HepG2 (cell line): ENCODE results near the gene CD8A. TPM values are rescaled to one million over a fixed set of nuclear protein-coding genes. Genes with fewer than 3 reads are reported as not detected.

Experiments
- ASH2L ChIP-seq: fragments of 300-600, 200-600 bp; sonication (generic); IDR thresholded peaks from 2 replicates; pipeline ENCODE4 v1.7.0; 2017; ENCODE audit warnings: low read depth, mild to moderate bottlenecking, moderate library complexity, mixed read lengths, low read length; ENCODE audit not compliant: insufficient read length
- ATM ChIP-seq: fragments of 450-650 bp; IDR thresholded peaks from 2 replicates; pipeline ENCODE4 v1.7.1; 2017; ENCODE audit warnings: mild to moderate bottlenecking, borderline replicate concordance
- ATRX ChIP-seq: sonication (generic); formaldehyde crosslinking; IDR thresholded peaks from 2 replicates; pipeline ENCODE4 v1.4.0; 2020; ENCODE audit warnings: missing genetic modification reagents, borderline replicate concordance
- CHD4 ChIP-seq: fragments of 200-600 bp; sonication (generic); IDR thresholded peaks from 2 replicates; pipeline ENCODE4 v1.7.0; 2017; ENCODE audit warnings: mild to moderate bottlenecking, low read length, borderline replicate concordance
- KLF9 ChIP-seq: IDR thresholded peaks from 2 replicates; pipeline ENCODE4 v1.6.1; 2016; ENCODE audit warnings: low read depth
- STAG1 ChIP-seq: sonication (generic); formaldehyde crosslinking; IDR thresholded peaks from 2 replicates; pipeline ENCODE4 v1.4.0; 2020; ENCODE audit warnings: missing genetic modification reagents
- ZFP36L1 ChIP-seq: sonication (generic); formaldehyde crosslinking; IDR thresholded peaks from 2 replicates; pipeline ENCODE4 v1.8.0; 2022; ENCODE audit warnings: mild to moderate bottlenecking, missing genetic modification reagents, moderate library complexity
- ZNF225 ChIP-seq: sonication (generic); formaldehyde crosslinking; IDR thresholded peaks from 2 replicates; pipeline ENCODE4 v1.4.0; 2020; ENCODE audit warnings: mild to moderate bottlenecking, missing genetic modification reagents
- ZNF232 ChIP-seq: sonication (generic); formaldehyde crosslinking; IDR thresholded peaks from 2 replicates; pipeline ENCODE4 v1.4.0; 2020; ENCODE audit warnings: missing genetic modification reagents, borderline replicate concordance
- ZNF263 ChIP-seq: sonication (generic); formaldehyde crosslinking; IDR thresholded peaks from 2 replicates; pipeline ENCODE4 v1.4.0; 2020; ENCODE audit warnings: missing genetic modification reagents
- ZNF652 ChIP-seq: IDR thresholded peaks from 2 replicates; pipeline ENCODE4 v1.6.1; 2016; ENCODE audit warnings: low read depth, borderline replicate concordance
- polyA plus RNA-seq, 8 experiments: library from polyadenylated mRNA; depleted of rRNA in 3 of 8; stranded (reverse) in 7 of 8; unstranded in 1 of 8; fragments of >200 nt; fragmentation: Illumina TruSeq in 4 of 8; extraction: Trizol in 4 of 8; gene quantifications; 2 replicates each; pipeline versions ENCODE4 v1.2.1 to v1.2.3, GENCODE V29; 2011 to 2016; ENCODE audit warnings: low read depth in 4 of 8, missing spikeins in 1 of 8, mixed read lengths in 1 of 8; ENCODE audit not compliant: insufficient read depth in 1 of 8
- total RNA-seq, 5 experiments: library from RNA; depleted of rRNA; stranded (reverse); fragments of >200 nt; fragmentation: Illumina TruSeq; extraction: Trizol; gene quantifications; 2 replicates each; pipeline ENCODE4 v1.2.3, GENCODE V29; 2016; ENCODE audit warnings: low read depth in 1 of 5
- TF ChIP-seq, protein P1 (sequence below): sonication (generic); formaldehyde crosslinking; IDR thresholded peaks from 2 replicates; pipeline ENCODE4 v1.4.0; 2020; ENCODE audit warnings: missing genetic modification reagents
- TF ChIP-seq, protein P2 (sequence below): IDR thresholded peaks from 2 replicates; pipeline ENCODE4 v1.6.1; 2016; ENCODE audit warnings: mild to moderate bottlenecking, missing biosample characterization, missing genetic modification reagents
- TF ChIP-seq, protein P3 (sequence below): sonication (generic); formaldehyde crosslinking; IDR thresholded peaks from 2 replicates; pipeline ENCODE4 v1.9.0; 2022; ENCODE audit warnings: missing genetic modification reagents, mild to moderate bottlenecking, borderline replicate concordance
- TF ChIP-seq, protein P4 (sequence below): sonication (generic); formaldehyde crosslinking; IDR thresholded peaks from 2 replicates; pipeline ENCODE4 v1.5.0; 2020; ENCODE audit warnings: mild to moderate bottlenecking, missing genetic modification reagents

CD8A gene
- total and polyA plus RNA-seq, 2 of the 13 experiments (the other 11 are each of a cell fraction or from before 2014, with no cell fraction given): 0.09 TPM; not detected in 1

DNA sequence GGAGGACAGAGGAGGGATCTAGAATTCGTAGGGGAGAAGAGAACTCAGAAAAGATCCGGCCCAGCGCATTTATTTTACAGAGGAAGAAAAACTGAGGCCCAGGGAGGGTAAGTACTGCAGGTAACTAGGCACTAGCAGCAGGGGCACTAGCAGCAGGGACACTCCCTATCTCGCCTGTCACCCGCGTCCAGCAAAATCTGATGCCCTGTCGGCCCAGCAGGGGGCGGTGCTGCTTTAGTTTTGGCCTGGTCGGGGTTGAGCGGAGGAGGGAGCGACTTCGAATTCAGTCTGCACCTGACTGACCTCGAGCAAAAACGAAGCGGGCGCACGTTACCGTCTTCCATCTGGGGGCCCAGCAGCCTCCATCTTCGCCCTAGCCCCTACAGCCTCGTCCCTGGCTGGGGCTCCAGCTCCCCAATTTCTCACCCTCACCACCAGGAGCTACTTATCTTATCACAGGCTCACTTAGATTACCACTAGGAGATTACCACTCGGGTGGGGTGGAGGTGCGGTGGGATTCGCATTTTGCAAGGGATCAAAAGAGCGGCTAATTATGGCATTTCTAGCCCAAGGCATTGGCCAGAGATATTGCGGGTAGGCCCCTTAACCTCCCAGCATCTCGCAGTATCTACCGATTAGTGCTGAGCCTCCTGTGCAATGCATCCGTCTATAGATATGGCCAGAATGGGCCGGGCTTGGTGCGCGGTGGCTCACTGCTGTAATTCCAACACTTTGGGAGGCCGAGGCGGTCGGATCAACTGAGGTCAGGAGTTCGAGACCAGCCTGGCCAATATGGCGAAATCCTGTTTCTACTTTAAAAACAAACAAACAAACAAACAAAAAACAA lies 17.8 kb upstream of the CD8A start (continued):
- no peak for TF ChIP-seq ASH2L
- TF ChIP-seq STAG1: peak; percentile 99
- TF ChIP-seq ZNF232 (CRISPR knock-in tag): peak; percentile 27; the same call in 1 of the 2 replicates
- TF ChIP-seq, protein P1, sequence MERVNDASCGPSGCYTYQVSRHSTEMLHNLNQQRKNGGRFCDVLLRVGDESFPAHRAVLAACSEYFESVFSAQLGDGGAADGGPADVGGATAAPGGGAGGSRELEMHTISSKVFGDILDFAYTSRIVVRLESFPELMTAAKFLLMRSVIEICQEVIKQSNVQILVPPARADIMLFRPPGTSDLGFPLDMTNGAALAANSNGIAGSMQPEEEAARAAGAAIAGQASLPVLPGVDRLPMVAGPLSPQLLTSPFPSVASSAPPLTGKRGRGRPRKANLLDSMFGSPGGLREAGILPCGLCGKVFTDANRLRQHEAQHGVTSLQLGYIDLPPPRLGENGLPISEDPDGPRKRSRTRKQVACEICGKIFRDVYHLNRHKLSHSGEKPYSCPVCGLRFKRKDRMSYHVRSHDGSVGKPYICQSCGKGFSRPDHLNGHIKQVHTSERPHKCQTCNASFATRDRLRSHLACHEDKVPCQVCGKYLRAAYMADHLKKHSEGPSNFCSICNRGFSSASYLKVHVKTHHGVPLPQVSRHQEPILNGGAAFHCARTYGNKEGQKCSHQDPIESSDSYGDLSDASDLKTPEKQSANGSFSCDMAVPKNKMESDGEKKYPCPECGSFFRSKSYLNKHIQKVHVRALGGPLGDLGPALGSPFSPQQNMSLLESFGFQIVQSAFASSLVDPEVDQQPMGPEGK (CRISPR knock-in tag): 0 out of 2 replicates have a peak, but pooled peaks have one; percentile 26
- TF ChIP-seq ZNF652 (CRISPR knock-in tag): no peak
- TF ChIP-seq, protein P2, sequence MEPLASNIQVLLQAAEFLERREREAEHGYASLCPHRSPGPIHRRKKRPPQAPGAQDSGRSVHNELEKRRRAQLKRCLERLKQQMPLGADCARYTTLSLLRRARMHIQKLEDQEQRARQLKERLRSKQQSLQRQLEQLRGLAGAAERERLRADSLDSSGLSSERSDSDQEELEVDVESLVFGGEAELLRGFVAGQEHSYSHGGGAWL (CRISPR knock-in tag): peak; percentile 55; the same call in 1 of the 2 replicates
- TF ChIP-seq, protein P3, sequence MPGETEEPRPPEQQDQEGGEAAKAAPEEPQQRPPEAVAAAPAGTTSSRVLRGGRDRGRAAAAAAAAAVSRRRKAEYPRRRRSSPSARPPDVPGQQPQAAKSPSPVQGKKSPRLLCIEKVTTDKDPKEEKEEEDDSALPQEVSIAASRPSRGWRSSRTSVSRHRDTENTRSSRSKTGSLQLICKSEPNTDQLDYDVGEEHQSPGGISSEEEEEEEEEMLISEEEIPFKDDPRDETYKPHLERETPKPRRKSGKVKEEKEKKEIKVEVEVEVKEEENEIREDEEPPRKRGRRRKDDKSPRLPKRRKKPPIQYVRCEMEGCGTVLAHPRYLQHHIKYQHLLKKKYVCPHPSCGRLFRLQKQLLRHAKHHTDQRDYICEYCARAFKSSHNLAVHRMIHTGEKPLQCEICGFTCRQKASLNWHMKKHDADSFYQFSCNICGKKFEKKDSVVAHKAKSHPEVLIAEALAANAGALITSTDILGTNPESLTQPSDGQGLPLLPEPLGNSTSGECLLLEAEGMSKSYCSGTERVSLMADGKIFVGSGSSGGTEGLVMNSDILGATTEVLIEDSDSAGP: peak; percentile 87
- TF ChIP-seq CHD4: no peak
- TF ChIP-seq ZNF225 (CRISPR knock-in tag): peak; percentile 59; the same call in 1 of the 2 replicates
- TF ChIP-seq KLF9 (CRISPR knock-in tag): no peak
- TF ChIP-seq ATRX: no peak
- TF ChIP-seq ZFP36L1: no peak
- no peak for TF ChIP-seq ATM
- TF ChIP-seq, protein P4, sequence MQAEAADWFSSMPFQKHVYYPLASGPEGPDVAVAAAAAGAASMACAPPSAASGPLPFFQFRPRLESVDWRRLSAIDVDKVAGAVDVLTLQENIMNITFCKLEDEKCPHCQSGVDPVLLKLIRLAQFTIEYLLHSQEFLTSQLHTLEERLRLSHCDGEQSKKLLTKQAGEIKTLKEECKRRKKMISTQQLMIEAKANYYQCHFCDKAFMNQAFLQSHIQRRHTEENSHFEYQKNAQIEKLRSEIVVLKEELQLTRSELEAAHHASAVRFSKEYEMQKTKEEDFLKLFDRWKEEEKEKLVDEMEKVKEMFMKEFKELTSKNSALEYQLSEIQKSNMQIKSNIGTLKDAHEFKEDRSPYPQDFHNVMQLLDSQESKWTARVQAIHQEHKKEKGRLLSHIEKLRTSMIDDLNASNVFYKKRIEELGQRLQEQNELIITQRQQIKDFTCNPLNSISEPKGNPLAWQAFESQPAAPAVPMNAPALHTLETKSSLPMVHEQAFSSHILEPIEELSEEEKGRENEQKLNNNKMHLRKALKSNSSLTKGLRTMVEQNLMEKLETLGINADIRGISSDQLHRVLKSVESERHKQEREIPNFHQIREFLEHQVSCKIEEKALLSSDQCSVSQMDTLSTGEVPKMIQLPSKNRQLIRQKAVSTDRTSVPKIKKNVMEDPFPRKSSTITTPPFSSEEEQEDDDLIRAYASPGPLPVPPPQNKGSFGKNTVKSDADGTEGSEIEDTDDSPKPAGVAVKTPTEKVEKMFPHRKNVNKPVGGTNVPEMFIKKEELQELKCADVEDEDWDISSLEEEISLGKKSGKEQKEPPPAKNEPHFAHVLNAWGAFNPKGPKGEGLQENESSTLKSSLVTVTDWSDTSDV: no peak
- peak; percentile 45; the same call in 1 of the 2 replicates for TF ChIP-seq ZNF263 (CRISPR knock-in tag)
